Measurements from ENCODE around the gene TBX5. TPM values are rescaled to one million over a fixed set of nuclear protein-coding genes. Genes with fewer than 3 reads are reported as not detected.

Gene TBX5
- total and polyA plus RNA-seq, 12 donors: 0.07 to 0.27 (median 0.14) TPM; not detected in 8

GRCh38 chr12:114344831-114345230 lies 61.1 kb downstream of the TBX5 start:
- DNase-seq: no peak
- intact Hi-C loops (cut with DNase I): no loop called here
- H3K36me3 ChIP-seq (replicated peaks in 1 of 2): no peaks in the 10 kb centered on the region
- H3K4me3 ChIP-seq: no peak overlapping the region
- H3K27ac ChIP-seq: no peak overlapping the region
- no peaks in the 10 kb centered on the region for H3K4me1 ChIP-seq (replicated peaks in 1 of 2)
- no peaks in the 10 kb centered on the region for H3K27me3 ChIP-seq
- H3K9me3 ChIP-seq (replicated peaks in 1 of 3): no peaks in the 10 kb centered on the region
- WGBS, 4 donors: 50 to 75% (median 66%) methylated on average over 2 of the region's 2 CpGs
- TF ChIP-seq POLR2A (IDR thresholded peaks at IDR 0.05) (no peak), CTCF (IDR thresholded peaks at IDR 0.05) (no peak)

- intact Hi-C loops (cut with DNase I): no loop called here
These were observed 61.7 kb downstream of the TBX5 start for GRCh38 chr12:114344303-114344663.

GRCh38 chr12:114343585-114344302 lies 62.2 kb downstream of the TBX5 start:
- intact Hi-C loops (cut with DNase I): no loop called here
- H3K9me3 ChIP-seq (replicated peaks in 1 of 3): no peaks in the 10 kb centered on the region
- no peaks in the 10 kb centered on the region for H3K4me1 ChIP-seq (replicated peaks in 1 of 2)
- H3K4me3 ChIP-seq: no peak overlapping the region
- TF ChIP-seq POLR2A (IDR thresholded peaks at IDR 0.05) (no peak), CTCF (IDR thresholded peaks at IDR 0.05) (no peak)
- DNase-seq: no peak
- H3K27ac ChIP-seq: no peak overlapping the region
- 74 to 77% (median 76%) methylated on average over 4 of the region's 4 CpGs for WGBS, 4 donors
- H3K27me3 ChIP-seq: no peaks in the 10 kb centered on the region
- H3K36me3 ChIP-seq (replicated peaks in 1 of 2): no peaks in the 10 kb centered on the region

More at GRCh38 chr12:114344303-114344663, 61.7 kb downstream of the TBX5 start:
- 73 to 78% (median 74%) methylated on average over 1 of the region's 1 CpG for WGBS, 4 donors
- Histone ChIP-seq H3K27me3 (no peaks in the 10 kb centered on the region), H3K4me1 (replicated peaks in 1 of 2) (no peaks in the 10 kb centered on the region), H3K9me3 (replicated peaks in 1 of 3) (no peaks in the 10 kb centered on the region), H3K36me3 (replicated peaks in 1 of 2) (no peaks in the 10 kb centered on the region), H3K4me3 (no peak overlapping the region), H3K27ac (no peak overlapping the region)
- no peak for TF ChIP-seq POLR2A (IDR thresholded peaks at IDR 0.05)
- TF ChIP-seq CTCF (IDR thresholded peaks at IDR 0.05): no peak
- DNase-seq: no peak

GRCh38 chr12:114342656-114343055 lies 63.3 kb downstream of the TBX5 start:
- Histone ChIP-seq H3K9me3 (replicated peaks in 1 of 3) (no peaks in the 10 kb centered on the region), H3K4me3 (no peak overlapping the region), H3K4me1 (replicated peaks in 1 of 2) (no peaks in the 10 kb centered on the region), H3K27me3 (no peaks in the 10 kb centered on the region), H3K27ac (no peak overlapping the region), H3K36me3 (replicated peaks in 1 of 2) (no peaks in the 10 kb centered on the region)
- intact Hi-C loops (cut with DNase I): no loop called here
- TF ChIP-seq CTCF (IDR thresholded peaks at IDR 0.05): no peak
- no peak for TF ChIP-seq POLR2A (IDR thresholded peaks at IDR 0.05)
- WGBS, 4 donors: 40 to 60% (median 50%) methylated on average over 5 of the region's 5 CpGs
- DNase-seq: no peak
